Left kidney (tissue), 2 donors: Measurements from ENCODE around the gene PREX1. TPM values are rescaled to one million over a fixed set of nuclear protein-coding genes. Genes with fewer than 3 reads are reported as not detected.

Source experiments
- DNase-seq: peaks from one replicate; pipeline ENCODE4 v3.0.0-alpha.2; 2013
- polyA plus RNA-seq: library from polyadenylated mRNA; unstranded; fragments of 120-200 nt; gene quantifications from one replicate; pipeline ENCODE4 v1.2.1, GENCODE V29; 2013; ENCODE audit not compliant: insufficient read length

PREX1 gene
- polyA plus RNA-seq, 1 donor: 11.7 TPM

DNA sequence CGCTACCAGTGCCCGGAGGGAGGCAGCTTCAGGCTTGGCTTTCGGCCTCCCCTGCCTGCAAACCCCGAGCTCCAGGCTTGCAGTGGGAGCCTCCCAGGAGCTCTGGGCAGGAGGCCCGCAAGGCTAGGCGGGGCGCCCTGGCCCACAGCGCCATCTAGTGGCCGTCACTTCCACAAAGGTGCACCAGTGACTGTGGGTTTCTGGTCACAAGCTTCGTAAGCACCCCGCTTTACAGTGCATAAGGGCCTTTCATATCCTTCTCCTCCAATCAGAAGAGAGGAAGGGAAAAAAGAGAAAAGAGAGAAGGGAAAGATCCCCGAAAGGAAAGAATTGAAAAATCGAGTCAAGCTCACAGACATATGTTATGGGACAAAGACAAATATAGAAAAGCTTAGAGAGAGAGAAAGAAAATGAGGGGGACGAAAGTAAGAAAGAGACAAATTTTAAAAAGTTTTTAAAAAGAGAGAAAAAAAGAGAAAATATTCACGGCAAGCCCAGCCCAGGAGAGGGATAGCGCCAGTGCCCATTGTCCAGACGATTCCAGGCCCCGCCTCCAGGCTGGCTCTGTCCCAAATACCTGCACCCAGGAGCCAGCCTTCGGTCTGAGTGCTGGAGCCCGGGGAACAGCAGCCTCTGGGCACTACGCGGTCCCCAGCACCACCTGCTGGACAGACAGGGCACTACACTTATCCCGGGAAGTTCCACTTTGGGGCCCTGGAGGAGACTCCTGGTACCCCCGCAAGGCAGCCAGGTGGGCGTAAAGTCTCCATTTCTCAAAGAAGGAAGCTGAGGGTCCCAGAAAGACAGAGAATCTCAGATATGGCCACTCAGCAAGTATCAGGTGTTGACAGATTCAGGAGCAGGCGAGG, 207.1 kb downstream of the PREX1 start:
- peak; percentile 88 for DNase-seq

- DNase-seq: no peak
These were observed 207.7 kb downstream of the PREX1 start for GRCh38 chr20:48620154-48620506.

DNA sequence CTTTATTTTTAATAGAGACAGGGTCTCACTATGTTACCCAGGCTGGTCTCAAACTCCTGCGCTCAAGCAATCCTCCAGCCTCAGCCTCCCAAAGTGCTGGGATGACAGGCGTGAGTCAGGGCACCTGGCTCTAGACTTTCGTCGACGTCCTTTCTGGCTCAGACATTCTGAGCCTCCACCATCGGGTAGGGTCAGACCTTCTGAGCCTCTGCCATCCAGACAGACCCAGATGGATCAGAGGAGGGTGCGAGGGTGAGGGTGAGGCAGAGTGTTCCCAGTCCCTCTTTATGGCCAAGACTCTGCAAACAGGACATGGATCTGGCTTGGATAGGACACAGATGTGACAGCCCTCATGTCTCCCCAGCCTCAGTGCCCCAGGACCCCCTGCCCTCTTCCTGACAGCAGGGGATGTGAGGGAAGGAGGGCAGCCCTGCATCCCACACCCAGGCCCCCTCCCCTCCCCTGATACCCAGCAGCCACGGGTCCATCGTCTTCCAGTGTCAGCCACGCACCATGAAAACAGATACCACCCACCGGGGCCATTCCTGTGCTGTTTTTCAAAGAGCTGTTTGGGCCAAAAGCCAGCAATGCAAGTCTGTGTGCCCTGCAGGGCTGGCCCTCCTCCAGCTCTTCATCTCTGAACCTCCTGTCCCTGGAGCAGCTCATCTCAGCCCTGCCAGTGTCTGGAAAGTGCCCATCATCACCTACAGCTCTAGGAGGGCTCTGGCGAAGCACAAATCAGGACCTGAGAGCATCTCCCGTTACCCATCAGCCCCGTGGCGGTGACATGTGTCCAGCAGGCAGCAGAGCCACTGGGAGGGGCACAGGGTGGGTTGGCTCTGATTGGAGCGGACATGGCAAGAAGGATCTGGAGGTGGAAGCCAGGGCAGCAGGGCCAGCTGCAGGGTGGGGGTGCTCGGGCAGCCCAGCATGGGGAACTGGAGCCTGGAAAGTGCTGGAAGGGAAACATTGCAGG, 208.4 kb downstream of the PREX1 start:
- no peak for DNase-seq

GRCh38 chr20:48618631-48619030, 209.2 kb downstream of the PREX1 start:
- DNase-seq: no peak

DNA sequence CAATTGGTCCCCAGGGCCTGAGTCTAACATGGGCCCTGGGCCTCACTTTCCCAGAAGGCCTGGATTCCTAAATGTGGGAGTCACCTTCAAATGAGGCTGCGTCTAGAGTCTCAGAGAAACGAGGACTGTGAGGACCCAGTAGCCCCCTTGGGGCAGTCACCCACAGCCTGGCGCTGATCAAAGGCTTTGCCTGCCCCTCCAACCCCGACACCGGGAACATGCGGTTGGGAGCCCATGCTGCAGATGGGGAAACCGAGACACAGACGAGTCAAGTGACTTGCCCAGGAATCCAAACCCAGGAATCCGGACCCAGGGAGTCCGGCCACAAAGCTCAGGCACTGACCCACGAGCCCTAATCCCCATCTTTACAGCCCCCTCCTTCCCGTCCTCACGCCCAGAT, 209.7 kb downstream of the PREX1 start:
- no peak for DNase-seq

DNA sequence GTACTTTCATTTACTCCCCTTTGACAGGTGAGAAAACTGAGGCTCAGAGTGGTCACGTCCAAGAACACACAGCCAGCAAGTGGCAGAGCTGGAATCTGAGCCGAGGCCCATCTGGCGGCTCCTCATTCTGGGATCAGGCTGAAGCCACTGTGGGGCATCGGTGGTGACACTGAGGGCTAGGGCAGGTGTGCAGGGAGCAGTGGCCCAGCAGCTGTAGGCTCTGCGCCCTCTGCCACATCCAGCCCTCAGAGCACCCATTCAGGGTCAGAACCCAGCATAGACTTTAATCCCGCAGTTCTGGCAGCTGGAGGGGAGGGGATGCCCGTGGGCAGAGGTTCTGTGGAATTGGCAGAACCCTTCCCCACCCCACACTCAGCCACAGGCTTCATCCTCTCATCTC, 210.3 kb downstream of the PREX1 start:
- DNase-seq: no peak

DNA sequence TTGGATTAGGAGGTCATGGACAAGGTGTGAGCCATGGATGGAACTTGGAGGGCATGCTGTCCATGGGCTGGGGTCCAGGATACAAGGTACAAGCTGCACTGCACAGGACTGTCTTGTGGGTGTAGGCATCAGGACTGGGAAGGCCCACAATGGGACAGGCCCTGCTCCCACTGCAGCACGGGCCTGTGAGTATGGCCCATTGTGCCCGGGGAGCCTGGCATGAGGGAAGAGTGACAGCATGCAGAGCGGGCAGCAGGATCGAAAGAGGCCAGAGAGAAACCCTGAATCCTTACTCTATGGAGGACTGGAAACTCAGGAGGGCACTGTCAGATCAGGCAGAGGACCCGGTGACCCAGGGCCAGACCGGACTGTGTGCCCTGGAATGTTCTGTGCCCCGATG, 211.3 kb downstream of the PREX1 start:
- no peak for DNase-seq

- no peak for DNase-seq
These were observed 211.9 kb downstream of the PREX1 start for GRCh38 chr20:48615871-48616270.

- DNase-seq: no peak
These were observed 213.1 kb downstream of the PREX1 start for GRCh38 chr20:48614593-48615274.

- no peak for DNase-seq
These were observed 213.9 kb downstream of the PREX1 start for GRCh38 chr20:48613926-48614325.

DNA sequence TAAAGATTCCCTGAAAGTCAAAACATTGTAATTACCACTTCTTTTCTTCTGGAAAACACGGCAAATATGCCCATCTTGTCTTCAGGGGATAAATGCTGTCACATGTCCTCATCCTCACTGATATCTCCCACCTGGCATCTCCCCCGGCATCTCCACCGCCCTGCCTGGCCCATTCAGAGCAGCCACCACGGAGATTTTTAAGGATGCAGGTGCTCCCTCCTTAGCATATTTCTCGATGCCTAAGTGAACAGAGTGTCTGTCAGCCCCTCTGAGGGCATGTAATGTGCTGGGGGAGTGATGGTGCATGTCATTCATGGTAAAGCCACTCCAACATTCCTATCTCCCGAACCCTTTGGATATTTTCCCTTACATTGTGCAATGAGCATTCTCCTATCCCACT, 215.5 kb downstream of the PREX1 start:
- DNase-seq: no peak

DNA sequence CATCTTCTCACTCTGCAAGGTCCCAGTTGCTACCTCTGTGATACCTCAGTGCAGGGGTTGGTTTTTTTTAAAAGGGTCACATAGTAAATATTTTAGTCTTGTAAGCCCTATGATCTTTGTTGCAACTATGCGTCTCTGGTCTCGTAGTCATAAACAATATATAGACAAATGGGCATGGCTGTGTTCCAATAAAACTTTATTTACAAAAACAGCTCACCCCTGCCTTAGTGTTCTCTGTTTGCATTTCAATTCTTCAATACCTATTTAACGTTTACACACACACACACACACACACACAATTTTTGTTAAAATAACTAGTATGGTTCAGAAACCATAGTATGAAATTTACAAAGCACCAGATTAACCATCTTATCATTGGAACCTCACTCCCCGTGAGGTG, 216.8 kb downstream of the PREX1 start:
- DNase-seq: no peak

DNA sequence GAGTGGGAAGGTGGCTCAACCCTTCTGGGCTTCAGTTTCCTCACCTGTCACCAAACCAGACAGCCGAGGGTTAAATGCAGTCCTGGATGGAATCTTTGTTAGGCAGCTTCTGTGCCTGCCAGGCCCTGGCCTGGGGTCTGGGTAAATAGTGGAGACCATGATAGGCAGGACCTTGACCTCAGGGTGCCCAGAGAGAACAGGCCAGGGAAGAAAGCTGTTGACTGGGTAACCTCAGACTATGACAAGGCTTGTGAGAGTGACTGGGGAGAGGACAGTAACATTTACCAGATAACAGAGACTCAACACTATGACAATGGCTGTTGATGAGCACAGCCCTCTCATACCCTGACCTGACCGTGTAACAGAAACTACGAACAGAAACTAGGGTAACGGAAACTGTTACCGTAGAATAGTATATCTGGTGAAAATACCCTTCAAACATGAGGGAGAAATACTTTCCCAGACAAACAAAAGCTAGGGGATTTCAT, 218.3 kb downstream of the PREX1 start:
- DNase-seq: no peak

- no peak for DNase-seq
These were observed 219.0 kb downstream of the PREX1 start for GRCh38 chr20:48608756-48609155.

- DNase-seq: no peak
These were observed 220.3 kb downstream of the PREX1 start for GRCh38 chr20:48607544-48607865.

- no peak for DNase-seq
These were observed 220.8 kb downstream of the PREX1 start for GRCh38 chr20:48606841-48607543.

DNA sequence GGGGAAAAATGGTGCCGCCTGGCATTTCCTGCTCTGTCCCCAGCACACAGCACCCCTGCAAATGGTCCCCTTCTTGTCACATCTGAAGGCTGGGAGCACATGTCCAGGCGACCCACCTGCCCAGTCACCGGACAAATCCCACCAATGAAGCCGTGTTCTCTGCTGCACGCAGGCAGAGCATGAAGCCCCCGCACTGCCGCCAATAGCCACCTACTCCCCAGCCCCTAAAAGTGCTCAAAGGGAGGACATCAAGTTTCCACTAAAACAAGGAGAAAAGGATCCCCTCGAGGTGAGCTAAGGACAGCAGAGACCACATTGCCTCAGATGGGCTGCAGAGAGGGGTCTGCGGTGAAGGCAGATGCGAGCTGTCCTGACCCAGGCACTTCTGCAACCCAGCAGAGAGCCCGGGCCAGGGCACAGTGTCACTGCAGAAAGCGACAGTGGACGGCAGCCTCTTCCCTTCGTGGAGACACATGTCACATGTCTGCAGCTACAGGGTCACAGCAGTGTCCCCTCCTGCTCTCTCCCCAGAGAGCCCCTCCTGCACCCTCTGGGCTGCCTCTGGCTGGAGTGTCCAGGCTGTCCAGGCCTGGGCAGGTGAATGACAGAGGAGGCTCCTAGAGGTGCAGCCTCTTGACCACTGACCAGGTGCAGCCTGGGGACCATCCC, 221.5 kb downstream of the PREX1 start:
- DNase-seq: no peak

GRCh38 chr20:48605364-48606171, 222.2 kb downstream of the PREX1 start:
- no peak for DNase-seq

DNA sequence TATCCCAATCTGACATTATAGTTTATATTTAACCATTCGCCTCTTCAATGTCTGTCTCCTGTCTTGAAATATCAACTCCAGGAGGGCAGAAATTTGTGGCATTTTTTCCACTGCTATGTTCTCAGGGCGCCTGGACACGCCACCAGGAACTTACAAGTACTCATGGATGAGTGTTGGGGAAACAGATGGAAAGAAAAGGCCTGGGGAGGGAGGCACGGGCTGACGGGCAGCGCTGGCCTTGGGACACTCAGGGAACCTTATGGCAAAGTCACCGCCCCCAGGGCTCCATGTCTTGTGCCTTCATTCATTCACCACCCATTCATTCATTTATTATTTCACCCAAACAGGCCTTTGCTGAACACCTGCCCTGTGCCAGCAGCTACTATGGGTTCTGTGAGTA, 222.9 kb downstream of the PREX1 start:
- no peak for DNase-seq

DNA sequence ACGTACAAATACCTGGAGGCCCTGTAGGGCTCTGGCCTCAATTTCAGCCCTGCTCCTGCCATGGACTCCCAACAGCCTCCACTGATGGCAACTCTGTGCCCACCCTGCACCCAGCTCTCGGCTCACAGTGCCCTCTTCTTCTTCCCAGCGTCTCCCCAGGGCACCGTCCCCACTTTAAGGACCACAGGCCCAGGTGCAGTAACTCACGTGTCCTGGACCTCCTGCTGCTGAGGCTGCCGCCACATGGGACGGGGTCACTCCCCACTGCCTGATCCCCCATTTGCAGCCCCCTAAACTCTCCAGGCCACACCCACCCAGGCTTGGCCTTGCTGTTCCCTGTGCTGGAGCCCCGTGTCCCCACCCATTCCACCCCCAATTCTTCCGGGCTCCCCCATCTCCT, 223.4 kb downstream of the PREX1 start:
- DNase-seq: no peak
